GM23338 (cell line): ENCODE measurements around the gene DPM1. TPM values are rescaled to one million over a fixed set of nuclear protein-coding genes. Genes with fewer than 3 reads are reported as not detected.

Experiments
- ATAC-seq: fragments of 200-7000 bp; cut with Tn5 transposase; 3 replicates; pipeline ENCODE4 v1.9.1; 2020
- DNase-seq: peaks from one replicate; pipeline ENCODE4 v3.0.0-alpha.2; 2015; ENCODE audit warnings: low spot score
- H2AFZ ChIP-seq: fragments of 200-600 bp; sonication (generic); 2 replicates; pipeline ENCODE4 v1.8.0; 2016; ENCODE audit warnings: antibody characterized with exemption, mild to moderate bottlenecking, moderate library complexity
- H3F3A ChIP-seq: fragments of 200-600 bp; sonication (generic); replicated peaks from 2 replicates; pipeline ENCODE4 v1.8.0; 2017; ENCODE audit warnings: antibody characterized with exemption, mixed run types, low read depth
- H3K27ac ChIP-seq: fragments of 200-600 bp; sonication (generic); 2 replicates; pipeline ENCODE4 v1.6.1; 2016; ENCODE audit warnings: low read depth
- H3K27me3 ChIP-seq: fragments of 200-600 bp; sonication (generic); 2 replicates; pipeline ENCODE4 v1.8.0; 2016; ENCODE audit warnings: mild to moderate bottlenecking, mixed run types, moderate library complexity; ENCODE audit not compliant: insufficient read depth
- H3K36me3 ChIP-seq: fragments of 200-600 bp; sonication (generic); 2 replicates; pipeline ENCODE4 v1.8.0; 2016; ENCODE audit warnings: mild to moderate bottlenecking; ENCODE audit not compliant: insufficient read depth
- H3K4me1 ChIP-seq: fragments of 200-600 bp; sonication (generic); 2 replicates; pipeline ENCODE4 v1.8.0; 2016; ENCODE audit warnings: mild to moderate bottlenecking, moderate library complexity; ENCODE audit not compliant: insufficient read depth
- H3K4me2 ChIP-seq: fragments of 200-600 bp; sonication (generic); 2 replicates; pipeline ENCODE4 v1.7.1; 2017; ENCODE audit warnings: mixed run types
- H3K4me3 ChIP-seq: fragments of 200-600 bp; sonication (generic); 2 replicates; pipeline ENCODE4 v1.6.1; 2016; ENCODE audit warnings: mixed run types
- H3K79me2 ChIP-seq: fragments of 200-600 bp; sonication (generic); replicated peaks from 2 replicates; pipeline ENCODE4 v1.8.0; 2017; ENCODE audit warnings: mild to moderate bottlenecking; ENCODE audit not compliant: insufficient read depth
- H3K9me2 ChIP-seq: fragments of 200-600 bp; sonication (generic); 2 replicates; pipeline ENCODE4 v1.8.0; 2017; ENCODE audit not compliant: insufficient read depth
- H4K20me1 ChIP-seq: fragments of 200-600 bp; sonication (generic); replicated peaks from 2 replicates; pipeline ENCODE4 v1.8.0; 2017; ENCODE audit warnings: mild to moderate bottlenecking; ENCODE audit not compliant: insufficient read depth
- H3K27ac Mint-ChIP-seq: 2 replicates; pipeline ENCODE4 v1.8.0; 2020; ENCODE audit warnings: inconsistent platforms, mild to moderate bottlenecking, moderate library complexity, mixed read lengths
- H3K27me3 Mint-ChIP-seq: 3 replicates; pipeline ENCODE4 v1.8.0; 2022; ENCODE audit warnings: low read depth, mild to moderate bottlenecking, moderate library complexity, mixed read lengths, inconsistent platforms; ENCODE audit not compliant: insufficient read depth, poor library complexity
- H3K36me3 Mint-ChIP-seq: 3 replicates; pipeline ENCODE4 v1.8.0; 2021; ENCODE audit warnings: low read depth, mild to moderate bottlenecking, inconsistent platforms, moderate library complexity, mixed read lengths
- H3K4me1 Mint-ChIP-seq: 3 replicates; pipeline ENCODE4 v1.8.0; 2020; ENCODE audit warnings: mild to moderate bottlenecking, inconsistent platforms, mixed read lengths
- H3K4me3 Mint-ChIP-seq: 3 replicates; pipeline ENCODE4 v1.8.0; 2021; ENCODE audit warnings: moderate library complexity, mild to moderate bottlenecking, inconsistent platforms, mixed read lengths
- H3K9me3 Mint-ChIP-seq: 3 replicates; pipeline ENCODE4 v1.8.0; 2020; ENCODE audit warnings: moderate library complexity, mild to moderate bottlenecking, inconsistent platforms, mixed read lengths
- CREB1 ChIP-seq: fragments of 250-450 bp; sonication (Bioruptor Pico); IDR thresholded peaks from 2 replicates; pipeline ENCODE4 v1.5.0; 2020; ENCODE audit warnings: low read depth, mild to moderate bottlenecking, moderate library complexity
- EZH2 ChIP-seq: fragments of 200-600 bp; sonication (generic); IDR thresholded peaks from one replicate; pipeline ENCODE4 v1.8.0; 2017; ENCODE audit warnings: antibody characterized with exemption, mild to moderate bottlenecking, low read depth; ENCODE audit not compliant: unreplicated experiment
- EZH2phosphoT487 ChIP-seq: fragments of 200-600 bp; sonication (generic); IDR thresholded peaks from one replicate; pipeline ENCODE4 v1.8.1; 2018; ENCODE audit warnings: antibody characterized with exemption; ENCODE audit not compliant: unreplicated experiment
- JUNB ChIP-seq: IDR thresholded peaks from one replicate; pipeline ENCODE4 v1.6.1; 2016; ENCODE audit warnings: antibody characterized with exemption; ENCODE audit not compliant: unreplicated experiment
- POLR2AphosphoS5 ChIP-seq: IDR thresholded peaks from 2 replicates; pipeline ENCODE4 v1.6.1; 2016; ENCODE audit warnings: antibody characterized with exemption, low read depth
- STAT1 ChIP-seq: IDR thresholded peaks from one replicate; pipeline ENCODE4 v1.6.1; 2016; ENCODE audit warnings: antibody characterized with exemption; ENCODE audit not compliant: unreplicated experiment
- ZNF114 ChIP-seq: fragments of 250-450 bp; sonication (Bioruptor Pico); IDR thresholded peaks from 2 replicates; pipeline ENCODE4 v1.5.0; 2020; ENCODE audit warnings: mild to moderate bottlenecking, moderate library complexity
- ZNF331 ChIP-seq: fragments of 250-450 bp; sonication (Bioruptor Pico); IDR thresholded peaks from 2 replicates; pipeline ENCODE4 v1.5.0; 2020; ENCODE audit warnings: low read depth, mild to moderate bottlenecking, moderate library complexity
- polyA plus RNA-seq: library from polyadenylated mRNA; unstranded; fragments of >200 nt; fragmentation: Nextera tagmentation; extraction: Ambion mirVana; gene quantifications from 2 replicates; pipeline ENCODE4 v1.2.1, GENCODE V29; 2016
- total RNA-seq: library from RNA; depleted of rRNA; stranded (reverse); fragments of >200 nt; shearing (Covaris generic); gene quantifications from 2 replicates; pipeline ENCODE4 v1.2.3, GENCODE V29; 2014
- TF ChIP-seq, protein P1 (sequence below), 2 experiments: fragments of 200-600 bp in 1 of 2; sonication (generic) in 1 of 2; conservative IDR thresholded peaks; 2 replicates each; pipeline versions ENCODE4 v1.5.1 to v1.6.1; 2016 to 2017; ENCODE audit warnings: antibody characterized with exemption in 2 of 2, low read depth in 2 of 2, mild to moderate bottlenecking in 2 of 2, moderate library complexity in 1 of 2
- TF ChIP-seq, protein P2 (sequence below): IDR thresholded peaks from one replicate; pipeline ENCODE4 v1.6.1; 2018; ENCODE audit warnings: antibody characterized with exemption; ENCODE audit not compliant: unreplicated experiment
- TF ChIP-seq, protein P3 (sequence below): fragments of 250-450 bp; sonication (Bioruptor Pico); IDR thresholded peaks from 2 replicates; pipeline ENCODE4 v1.5.0; 2020; ENCODE audit warnings: mild to moderate bottlenecking, moderate library complexity

Gene DPM1
- total and polyA plus RNA-seq, 2 experiments from 2014 or later = 71.7 to 130 TPM

DNA sequence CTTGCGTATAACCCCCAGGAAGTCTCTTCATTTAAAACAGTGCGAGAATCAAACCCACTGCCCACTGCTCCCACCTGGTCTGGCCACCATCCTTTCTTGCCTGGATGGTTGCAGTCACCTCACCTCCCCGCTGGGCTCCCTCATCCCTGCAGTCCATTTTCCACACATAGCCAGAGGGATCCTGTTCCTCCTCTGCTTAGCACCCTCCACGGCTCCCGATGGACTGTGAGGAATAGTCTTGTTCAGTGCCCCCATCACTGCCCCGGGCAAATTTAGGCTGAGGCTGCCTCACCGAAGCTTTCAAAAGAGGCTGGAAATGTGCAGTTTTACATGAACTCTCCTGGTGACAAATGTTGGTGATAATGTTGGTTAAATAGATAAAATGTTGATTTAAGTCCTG lies 46.9 kb upstream of the DPM1 start:
- H3K9me2 ChIP-seq = no peaks in the 10 kb centered on the region
- no peaks in the 10 kb centered on the region for H4K20me1 ChIP-seq
- H3K36me3 ChIP-seq = no peaks in the 10 kb centered on the region
- no peak for TF ChIP-seq JUNB
- no peak for TF ChIP-seq ZNF114 (CRISPR knock-in tag)
- TF ChIP-seq, protein P1, sequence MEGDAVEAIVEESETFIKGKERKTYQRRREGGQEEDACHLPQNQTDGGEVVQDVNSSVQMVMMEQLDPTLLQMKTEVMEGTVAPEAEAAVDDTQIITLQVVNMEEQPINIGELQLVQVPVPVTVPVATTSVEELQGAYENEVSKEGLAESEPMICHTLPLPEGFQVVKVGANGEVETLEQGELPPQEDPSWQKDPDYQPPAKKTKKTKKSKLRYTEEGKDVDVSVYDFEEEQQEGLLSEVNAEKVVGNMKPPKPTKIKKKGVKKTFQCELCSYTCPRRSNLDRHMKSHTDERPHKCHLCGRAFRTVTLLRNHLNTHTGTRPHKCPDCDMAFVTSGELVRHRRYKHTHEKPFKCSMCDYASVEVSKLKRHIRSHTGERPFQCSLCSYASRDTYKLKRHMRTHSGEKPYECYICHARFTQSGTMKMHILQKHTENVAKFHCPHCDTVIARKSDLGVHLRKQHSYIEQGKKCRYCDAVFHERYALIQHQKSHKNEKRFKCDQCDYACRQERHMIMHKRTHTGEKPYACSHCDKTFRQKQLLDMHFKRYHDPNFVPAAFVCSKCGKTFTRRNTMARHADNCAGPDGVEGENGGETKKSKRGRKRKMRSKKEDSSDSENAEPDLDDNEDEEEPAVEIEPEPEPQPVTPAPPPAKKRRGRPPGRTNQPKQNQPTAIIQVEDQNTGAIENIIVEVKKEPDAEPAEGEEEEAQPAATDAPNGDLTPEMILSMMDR (conservative IDR thresholded peaks at IDR 0.05; ENCODE audit: low read depth in 2 of 2) = no peak
- TF ChIP-seq STAT1 = no peak
- peaks cover 17% of the 10 kb centered on the region; the same call in 2 of the 3 replicates for H3K36me3 Mint-ChIP-seq
- no peak overlapping the region for H3K4me3 Mint-ChIP-seq
- DNase-seq = no peak
- peaks cover 3% of the 10 kb centered on the region; the same call in 2 of the 3 replicates for H3K4me1 Mint-ChIP-seq
- no peak overlapping the region for H3K4me2 ChIP-seq
- H3K27ac ChIP-seq = no peak overlapping the region
- H2AFZ ChIP-seq = no peak overlapping the region
- H3K27me3 ChIP-seq = no peaks in the 10 kb centered on the region
- H3K9me3 Mint-ChIP-seq = no peaks in the 10 kb centered on the region
- H3K79me2 ChIP-seq = no peaks in the 10 kb centered on the region
- H3K4me3 ChIP-seq = no peak overlapping the region
- no peaks in the 10 kb centered on the region for H3F3A ChIP-seq
- ATAC-seq = no peak
- no peak overlapping the region for H3K27ac Mint-ChIP-seq
- H3K27me3 Mint-ChIP-seq = peaks cover 5% of the 10 kb centered on the region
- H3K4me1 ChIP-seq = no peaks in the 10 kb centered on the region

DNA sequence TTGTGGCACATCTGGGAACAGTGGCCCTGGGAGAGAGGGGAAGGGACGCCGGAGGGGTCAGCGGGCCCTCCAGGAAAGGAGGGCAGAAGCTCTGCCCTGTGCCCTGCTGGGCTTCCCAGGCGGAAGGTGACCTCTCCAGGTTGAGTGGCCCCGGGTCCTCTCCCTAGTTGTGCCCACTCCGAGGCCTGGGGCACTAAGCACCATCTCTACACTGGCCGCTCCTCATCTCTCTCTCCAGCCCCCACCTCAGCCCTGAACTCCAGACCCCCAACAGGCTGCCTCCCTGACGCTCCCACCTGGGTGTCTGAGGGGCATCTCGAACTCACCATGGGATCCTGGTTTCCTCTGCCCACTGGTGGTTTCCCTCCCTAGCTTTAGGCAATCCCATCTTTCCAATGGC lies 46.4 kb upstream of the DPM1 start:
- Histone ChIP-seq H3K4me1 (no peaks in the 10 kb centered on the region), H3K4me2 (no peak overlapping the region), H3K36me3 (no peaks in the 10 kb centered on the region), H3K4me3 (no peak overlapping the region), H3K27me3 (no peaks in the 10 kb centered on the region), H2AFZ (no peak overlapping the region), H3F3A (no peaks in the 10 kb centered on the region), H3K79me2 (no peaks in the 10 kb centered on the region), H3K9me2 (no peaks in the 10 kb centered on the region), H4K20me1 (no peaks in the 10 kb centered on the region), H3K27ac (no peak overlapping the region)
- ATAC-seq = no peak
- Mint-ChIP-seq H3K4me3 (no peak overlapping the region), H3K9me3 (no peaks in the 10 kb centered on the region), H3K36me3 (peaks cover 17% of the 10 kb centered on the region; the same call in 2 of the 3 replicates), H3K27ac (no peak overlapping the region), H3K4me1 (peaks cover 4% of the 10 kb centered on the region; the same call in 2 of the 3 replicates), H3K27me3 (peaks cover 8% of the 10 kb centered on the region)
- DNase-seq = no peak
- TF ChIP-seq JUNB (no peak), ZNF114 (CRISPR knock-in tag) (no peak), ZNF331 (no peak), CREB1 (CRISPR knock-in tag) (no peak), EZH2phosphoT487 (no peak), POLR2AphosphoS5 (no peak), STAT1 (no peak), EZH2 (no peak)
- TF ChIP-seq, protein P2, sequence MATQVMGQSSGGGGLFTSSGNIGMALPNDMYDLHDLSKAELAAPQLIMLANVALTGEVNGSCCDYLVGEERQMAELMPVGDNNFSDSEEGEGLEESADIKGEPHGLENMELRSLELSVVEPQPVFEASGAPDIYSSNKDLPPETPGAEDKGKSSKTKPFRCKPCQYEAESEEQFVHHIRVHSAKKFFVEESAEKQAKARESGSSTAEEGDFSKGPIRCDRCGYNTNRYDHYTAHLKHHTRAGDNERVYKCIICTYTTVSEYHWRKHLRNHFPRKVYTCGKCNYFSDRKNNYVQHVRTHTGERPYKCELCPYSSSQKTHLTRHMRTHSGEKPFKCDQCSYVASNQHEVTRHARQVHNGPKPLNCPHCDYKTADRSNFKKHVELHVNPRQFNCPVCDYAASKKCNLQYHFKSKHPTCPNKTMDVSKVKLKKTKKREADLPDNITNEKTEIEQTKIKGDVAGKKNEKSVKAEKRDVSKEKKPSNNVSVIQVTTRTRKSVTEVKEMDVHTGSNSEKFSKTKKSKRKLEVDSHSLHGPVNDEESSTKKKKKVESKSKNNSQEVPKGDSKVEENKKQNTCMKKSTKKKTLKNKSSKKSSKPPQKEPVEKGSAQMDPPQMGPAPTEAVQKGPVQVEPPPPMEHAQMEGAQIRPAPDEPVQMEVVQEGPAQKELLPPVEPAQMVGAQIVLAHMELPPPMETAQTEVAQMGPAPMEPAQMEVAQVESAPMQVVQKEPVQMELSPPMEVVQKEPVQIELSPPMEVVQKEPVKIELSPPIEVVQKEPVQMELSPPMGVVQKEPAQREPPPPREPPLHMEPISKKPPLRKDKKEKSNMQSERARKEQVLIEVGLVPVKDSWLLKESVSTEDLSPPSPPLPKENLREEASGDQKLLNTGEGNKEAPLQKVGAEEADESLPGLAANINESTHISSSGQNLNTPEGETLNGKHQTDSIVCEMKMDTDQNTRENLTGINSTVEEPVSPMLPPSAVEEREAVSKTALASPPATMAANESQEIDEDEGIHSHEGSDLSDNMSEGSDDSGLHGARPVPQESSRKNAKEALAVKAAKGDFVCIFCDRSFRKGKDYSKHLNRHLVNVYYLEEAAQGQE = no peak
- TF ChIP-seq, protein P3, sequence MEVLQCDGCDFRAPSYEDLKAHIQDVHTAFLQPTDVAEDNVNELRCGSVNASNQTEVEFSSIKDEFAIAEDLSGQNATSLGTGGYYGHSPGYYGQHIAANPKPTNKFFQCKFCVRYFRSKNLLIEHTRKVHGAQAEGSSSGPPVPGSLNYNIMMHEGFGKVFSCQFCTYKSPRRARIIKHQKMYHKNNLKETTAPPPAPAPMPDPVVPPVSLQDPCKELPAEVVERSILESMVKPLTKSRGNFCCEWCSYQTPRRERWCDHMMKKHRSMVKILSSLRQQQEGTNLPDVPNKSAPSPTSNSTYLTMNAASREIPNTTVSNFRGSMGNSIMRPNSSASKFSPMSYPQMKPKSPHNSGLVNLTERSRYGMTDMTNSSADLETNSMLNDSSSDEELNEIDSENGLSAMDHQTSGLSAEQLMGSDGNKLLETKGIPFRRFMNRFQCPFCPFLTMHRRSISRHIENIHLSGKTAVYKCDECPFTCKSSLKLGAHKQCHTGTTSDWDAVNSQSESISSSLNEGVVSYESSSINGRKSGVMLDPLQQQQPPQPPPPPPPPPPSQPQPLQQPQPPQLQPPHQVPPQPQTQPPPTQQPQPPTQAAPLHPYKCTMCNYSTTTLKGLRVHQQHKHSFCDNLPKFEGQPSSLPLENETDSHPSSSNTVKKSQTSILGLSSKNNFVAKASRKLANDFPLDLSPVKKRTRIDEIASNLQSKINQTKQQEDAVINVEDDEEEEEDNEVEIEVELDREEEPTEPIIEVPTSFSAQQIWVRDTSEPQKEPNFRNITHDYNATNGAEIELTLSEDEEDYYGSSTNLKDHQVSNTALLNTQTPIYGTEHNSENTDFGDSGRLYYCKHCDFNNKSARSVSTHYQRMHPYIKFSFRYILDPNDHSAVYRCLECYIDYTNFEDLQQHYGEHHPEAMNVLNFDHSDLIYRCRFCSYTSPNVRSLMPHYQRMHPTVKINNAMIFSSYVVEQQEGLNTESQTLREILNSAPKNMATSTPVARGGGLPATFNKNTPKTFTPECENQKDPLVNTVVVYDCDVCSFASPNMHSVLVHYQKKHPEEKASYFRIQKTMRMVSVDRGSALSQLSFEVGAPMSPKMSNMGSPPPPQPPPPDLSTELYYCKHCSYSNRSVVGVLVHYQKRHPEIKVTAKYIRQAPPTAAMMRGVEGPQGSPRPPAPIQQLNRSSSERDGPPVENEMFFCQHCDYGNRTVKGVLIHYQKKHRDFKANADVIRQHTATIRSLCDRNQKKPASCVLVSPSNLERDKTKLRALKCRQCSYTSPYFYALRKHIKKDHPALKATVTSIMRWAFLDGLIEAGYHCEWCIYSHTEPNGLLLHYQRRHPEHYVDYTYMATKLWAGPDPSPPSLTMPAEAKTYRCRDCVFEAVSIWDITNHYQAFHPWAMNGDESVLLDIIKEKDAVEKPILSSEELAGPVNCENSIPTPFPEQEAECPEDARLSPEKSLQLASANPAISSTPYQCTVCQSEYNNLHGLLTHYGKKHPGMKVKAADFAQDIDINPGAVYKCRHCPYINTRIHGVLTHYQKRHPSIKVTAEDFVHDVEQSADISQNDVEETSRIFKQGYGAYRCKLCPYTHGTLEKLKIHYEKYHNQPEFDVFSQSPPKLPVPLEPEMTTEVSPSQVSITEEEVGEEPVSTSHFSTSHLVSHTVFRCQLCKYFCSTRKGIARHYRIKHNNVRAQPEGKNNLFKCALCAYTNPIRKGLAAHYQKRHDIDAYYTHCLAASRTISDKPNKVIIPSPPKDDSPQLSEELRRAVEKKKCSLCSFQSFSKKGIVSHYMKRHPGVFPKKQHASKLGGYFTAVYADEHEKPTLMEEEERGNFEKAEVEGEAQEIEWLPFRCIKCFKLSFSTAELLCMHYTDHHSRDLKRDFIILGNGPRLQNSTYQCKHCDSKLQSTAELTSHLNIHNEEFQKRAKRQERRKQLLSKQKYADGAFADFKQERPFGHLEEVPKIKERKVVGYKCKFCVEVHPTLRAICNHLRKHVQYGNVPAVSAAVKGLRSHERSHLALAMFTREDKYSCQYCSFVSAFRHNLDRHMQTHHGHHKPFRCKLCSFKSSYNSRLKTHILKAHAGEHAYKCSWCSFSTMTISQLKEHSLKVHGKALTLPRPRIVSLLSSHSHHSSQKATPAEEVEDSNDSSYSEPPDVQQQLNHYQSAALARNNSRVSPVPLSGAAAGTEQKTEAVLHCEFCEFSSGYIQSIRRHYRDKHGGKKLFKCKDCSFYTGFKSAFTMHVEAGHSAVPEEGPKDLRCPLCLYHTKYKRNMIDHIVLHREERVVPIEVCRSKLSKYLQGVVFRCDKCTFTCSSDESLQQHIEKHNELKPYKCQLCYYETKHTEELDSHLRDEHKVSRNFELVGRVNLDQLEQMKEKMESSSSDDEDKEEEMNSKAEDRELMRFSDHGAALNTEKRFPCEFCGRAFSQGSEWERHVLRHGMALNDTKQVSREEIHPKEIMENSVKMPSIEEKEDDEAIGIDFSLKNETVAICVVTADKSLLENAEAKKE (CRISPR knock-in tag) = no peak
